Skeletal muscle tissue (tissue), 4 donors: ENCODE results near the gene CUBN. TPM values are rescaled to one million over a fixed set of nuclear protein-coding genes. Genes with fewer than 3 reads are reported as not detected.

ENCODE experiments used
- H3K27ac ChIP-seq: one replicate; pipeline ENCODE4 v1.7.0; 2013; ENCODE audit warnings: mild to moderate bottlenecking, low read depth, low read length, inconsistent platforms
- H3K27me3 ChIP-seq, 3 donors: one replicate each; pipeline ENCODE4 v1.7.0; 2013; ENCODE audit warnings: low read length in 3 of 3; ENCODE audit not compliant: control insufficient read depth in 3 of 3, insufficient read depth in 3 of 3
- H3K36me3 ChIP-seq, 3 donors: one replicate each; pipeline ENCODE4 v1.7.0; 2013; ENCODE audit warnings: low read length in 3 of 3; ENCODE audit not compliant: control insufficient read depth in 3 of 3, insufficient read depth in 3 of 3
- H3K4me1 ChIP-seq, 3 donors: one replicate each; pipeline ENCODE4 v1.7.0; 2013; ENCODE audit warnings: low read length in 3 of 3, mild to moderate bottlenecking in 3 of 3; ENCODE audit not compliant: control insufficient read depth in 3 of 3, insufficient read depth in 3 of 3
- H3K4me3 ChIP-seq, 3 donors: one replicate each; pipeline ENCODE4 v1.7.0; 2013; ENCODE audit warnings: low read length in 3 of 3
- H3K9ac ChIP-seq, 3 donors: one replicate each; pipeline ENCODE4 v1.7.0; 2013; ENCODE audit warnings: low read length in 3 of 3, mild to moderate bottlenecking in 3 of 3, moderate library complexity in 2 of 3, low read depth in 1 of 3
- H3K9me3 ChIP-seq, 3 donors: one replicate each; pipeline ENCODE4 v1.7.0; 2013; ENCODE audit warnings: low read length in 3 of 3; ENCODE audit not compliant: control insufficient read depth in 3 of 3
- total RNA-seq: library from RNA; depleted of rRNA; stranded (reverse); fragments of >200 nt; gene quantifications from one replicate; pipeline ENCODE4 v1.2.3, GENCODE V29; 2014
- donor health status: Osteomylitis.

The CUBN gene
- total RNA-seq, 1 donor from 2014 or later: 4.2 TPM

- Histone ChIP-seq H3K36me3 (peaks cover 0 to under 1% (median 0%) of the 10 kb centered on the region in 3 donors), H3K9ac (no peak overlapping the region), H3K27me3 (no peaks in the 10 kb centered on the region), H3K27ac (no peak overlapping the region), H3K4me1 (peaks cover 0 to 10% (median 0%) of the 10 kb centered on the region in 3 donors), H3K4me3 (no peak overlapping the region), H3K9me3 (no peaks in the 10 kb centered on the region)
Observed at GRCh38 chr10:16942381-16943078, 187.1 kb downstream of the CUBN start.

GRCh38 chr10:16941870-16942269, 187.7 kb downstream of the CUBN start:
- Histone ChIP-seq H3K9me3 (no peaks in the 10 kb centered on the region), H3K27me3 (no peaks in the 10 kb centered on the region), H3K9ac (no peak overlapping the region), H3K27ac (no peak overlapping the region), H3K4me1 (peaks cover 0 to 10% (median 0%) of the 10 kb centered on the region in 3 donors), H3K4me3 (no peak overlapping the region), H3K36me3 (no peaks in the 10 kb centered on the region)

- H3K9ac ChIP-seq: no peak overlapping the region
- H3K36me3 ChIP-seq: no peaks in the 10 kb centered on the region
- H3K4me3 ChIP-seq: no peak overlapping the region
- peaks cover 0 to 10% (median 0%) of the 10 kb centered on the region in 3 donors for H3K4me1 ChIP-seq
- H3K27ac ChIP-seq: no peak overlapping the region
- H3K9me3 ChIP-seq: no peaks in the 10 kb centered on the region
- no peaks in the 10 kb centered on the region for H3K27me3 ChIP-seq
Observed at GRCh38 chr10:16941067-16941466, 188.5 kb downstream of the CUBN start.

GRCh38 chr10:16938952-16939351, 190.7 kb downstream of the CUBN start:
- no peak overlapping the region for H3K9ac ChIP-seq
- H3K4me3 ChIP-seq: no peak overlapping the region
- no peaks in the 10 kb centered on the region for H3K27me3 ChIP-seq
- no peak overlapping the region for H3K27ac ChIP-seq
- no peaks in the 10 kb centered on the region for H3K9me3 ChIP-seq
- no peaks in the 10 kb centered on the region for H3K4me1 ChIP-seq
- no peaks in the 10 kb centered on the region for H3K36me3 ChIP-seq

- Histone ChIP-seq H3K9ac (no peak overlapping the region), H3K4me3 (no peak overlapping the region), H3K9me3 (no peaks in the 10 kb centered on the region), H3K27me3 (no peaks in the 10 kb centered on the region), H3K4me1 (no peaks in the 10 kb centered on the region), H3K27ac (no peak overlapping the region), H3K36me3 (no peaks in the 10 kb centered on the region)
Observed at GRCh38 chr10:16934461-16934860, 195.2 kb downstream of the CUBN start.

- no peaks in the 10 kb centered on the region for H3K4me1 ChIP-seq
- no peak overlapping the region for H3K9ac ChIP-seq
- H3K36me3 ChIP-seq: no peaks in the 10 kb centered on the region
- no peaks in the 10 kb centered on the region for H3K9me3 ChIP-seq
- no peak overlapping the region for H3K4me3 ChIP-seq
- no peaks in the 10 kb centered on the region for H3K27me3 ChIP-seq
- no peak overlapping the region for H3K27ac ChIP-seq
Observed at GRCh38 chr10:16933783-16934182, 195.8 kb downstream of the CUBN start.

GRCh38 chr10:16931930-16932329, 197.7 kb downstream of the CUBN start:
- Histone ChIP-seq H3K4me3 (no peak overlapping the region), H3K9ac (no peak overlapping the region), H3K9me3 (no peaks in the 10 kb centered on the region), H3K4me1 (no peaks in the 10 kb centered on the region), H3K27me3 (no peaks in the 10 kb centered on the region), H3K27ac (no peak overlapping the region), H3K36me3 (no peaks in the 10 kb centered on the region)

GRCh38 chr10:16930540-16930939, 199.1 kb downstream of the CUBN start:
- Histone ChIP-seq H3K27ac (no peak overlapping the region), H3K9me3 (no peaks in the 10 kb centered on the region), H3K27me3 (no peaks in the 10 kb centered on the region), H3K4me1 (no peaks in the 10 kb centered on the region), H3K9ac (no peak overlapping the region), H3K36me3 (no peaks in the 10 kb centered on the region), H3K4me3 (no peak overlapping the region)

- Histone ChIP-seq H3K27ac (no peak overlapping the region), H3K4me3 (no peak overlapping the region), H3K4me1 (no peaks in the 10 kb centered on the region), H3K27me3 (no peaks in the 10 kb centered on the region), H3K9ac (no peak overlapping the region), H3K9me3 (no peaks in the 10 kb centered on the region), H3K36me3 (no peaks in the 10 kb centered on the region)
Observed at GRCh38 chr10:16929069-16929468, 200.5 kb downstream of the CUBN start.

- H3K36me3 ChIP-seq: no peaks in the 10 kb centered on the region
- H3K27me3 ChIP-seq: no peaks in the 10 kb centered on the region
- no peak overlapping the region for H3K9ac ChIP-seq
- H3K9me3 ChIP-seq: no peaks in the 10 kb centered on the region
- no peak overlapping the region for H3K27ac ChIP-seq
- H3K4me3 ChIP-seq: no peak overlapping the region
- H3K4me1 ChIP-seq: no peaks in the 10 kb centered on the region
Observed at GRCh38 chr10:16927546-16927945, 202.1 kb downstream of the CUBN start.
